CD4-positive, alpha-beta T cell treated with Interleukin-15 for 4 hours (primary cell): ENCODE measurements around the gene ANKRD11.
"Not testable (repeated sequence)": the region's sequence is repeated elsewhere in the genome, so short reads cannot be mapped to it uniquely, and the experiment has no call there.

ENCODE experiments used
- DNase-seq: peaks from one replicate; pipeline ENCODE4 v3.0.0-alpha.2; 2020; ENCODE audit warnings: low spot score

Gene ANKRD11

DNA sequence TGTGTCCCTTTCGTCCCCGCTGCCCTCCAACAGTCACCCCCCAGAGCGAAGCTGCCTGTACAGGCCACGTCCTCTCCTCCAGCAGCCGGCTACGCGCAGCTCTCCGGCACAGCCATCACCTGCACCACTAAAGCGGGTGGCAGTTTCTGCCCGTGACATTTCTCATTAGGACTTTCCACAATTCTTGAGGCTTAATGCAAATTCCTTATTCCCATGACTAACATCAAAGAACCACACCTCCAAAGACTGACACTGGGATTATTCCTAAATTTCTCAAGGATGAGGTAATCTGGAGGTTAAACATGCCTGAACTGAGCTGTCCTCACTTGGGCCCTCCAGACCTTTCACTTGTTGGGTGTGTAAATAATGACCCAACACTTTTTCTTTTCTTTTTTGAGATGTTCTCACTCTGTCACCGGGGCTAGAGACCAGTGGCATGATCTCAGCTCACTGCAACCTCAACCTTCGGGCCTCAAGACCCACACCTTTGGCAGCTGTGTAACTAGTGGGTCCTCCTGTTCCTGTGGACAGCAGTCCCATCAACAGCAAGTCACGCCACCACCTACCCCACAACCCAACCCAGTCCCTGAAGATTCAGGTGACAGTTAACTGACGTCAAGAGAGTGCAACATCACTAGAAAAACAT, 11.7 kb downstream of the ANKRD11 start:
- DNase-seq = no peak

DNA sequence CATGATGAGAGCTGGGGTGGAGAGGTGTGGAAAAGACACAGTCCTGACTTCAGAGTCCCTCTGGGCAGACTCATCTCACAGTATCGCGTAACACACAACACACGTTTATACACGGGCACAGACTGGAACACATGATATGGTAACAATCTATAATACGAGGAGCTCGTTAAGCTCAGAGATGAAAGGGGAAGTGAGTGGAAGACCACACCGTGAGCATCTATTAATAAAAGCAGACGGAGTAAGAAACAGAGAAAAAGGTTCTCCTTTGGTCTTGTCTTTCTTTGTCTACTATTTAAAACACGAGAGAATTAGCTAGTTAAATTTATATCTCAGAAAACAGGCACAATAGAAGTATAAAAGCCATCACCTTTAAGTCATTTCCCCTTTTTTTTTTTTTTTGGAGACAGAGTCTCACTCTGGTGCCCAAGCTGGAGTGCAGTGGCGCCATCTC, 13.5 kb downstream of the ANKRD11 start:
- DNase-seq = no peak

DNA sequence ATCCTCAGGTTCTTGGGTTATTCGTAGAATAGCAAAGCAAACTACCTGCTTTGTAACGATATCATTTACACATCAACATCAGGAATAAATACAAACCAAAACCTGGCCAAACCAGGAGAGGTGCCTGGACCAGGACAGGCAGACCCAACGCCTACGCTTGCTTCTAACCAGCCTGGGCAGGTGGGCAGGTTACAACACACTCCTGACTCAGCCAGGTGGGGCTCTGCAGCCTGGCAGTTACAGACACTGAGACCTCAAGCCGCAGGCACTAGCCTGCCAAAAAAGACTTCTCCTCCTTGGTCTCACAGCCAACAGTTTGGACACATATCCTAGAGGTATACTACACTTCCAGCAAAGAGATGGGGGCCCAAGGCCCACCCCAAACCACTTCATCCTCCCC, 14.0 kb downstream of the ANKRD11 start:
- no peak for DNase-seq

DNA sequence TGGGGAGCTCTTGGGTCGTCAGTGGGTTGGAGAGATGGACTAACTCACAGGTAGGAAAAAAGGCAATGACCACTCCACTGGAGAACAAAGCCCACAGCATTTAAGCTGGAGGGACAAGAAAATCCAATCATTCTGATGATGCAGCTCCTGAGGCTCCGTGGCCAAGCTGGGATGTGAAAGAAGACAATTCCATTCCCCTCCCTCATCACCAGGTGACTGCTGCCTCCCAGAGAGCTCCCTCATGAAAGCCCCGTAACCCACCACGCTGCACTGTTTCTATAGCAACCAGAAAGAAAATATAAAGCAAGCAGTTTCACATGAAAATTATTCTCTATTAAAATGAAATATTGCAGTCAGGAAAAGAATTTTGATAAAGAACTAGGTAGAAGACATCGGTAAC, 15.2 kb downstream of the ANKRD11 start:
- DNase-seq = no peak

DNA sequence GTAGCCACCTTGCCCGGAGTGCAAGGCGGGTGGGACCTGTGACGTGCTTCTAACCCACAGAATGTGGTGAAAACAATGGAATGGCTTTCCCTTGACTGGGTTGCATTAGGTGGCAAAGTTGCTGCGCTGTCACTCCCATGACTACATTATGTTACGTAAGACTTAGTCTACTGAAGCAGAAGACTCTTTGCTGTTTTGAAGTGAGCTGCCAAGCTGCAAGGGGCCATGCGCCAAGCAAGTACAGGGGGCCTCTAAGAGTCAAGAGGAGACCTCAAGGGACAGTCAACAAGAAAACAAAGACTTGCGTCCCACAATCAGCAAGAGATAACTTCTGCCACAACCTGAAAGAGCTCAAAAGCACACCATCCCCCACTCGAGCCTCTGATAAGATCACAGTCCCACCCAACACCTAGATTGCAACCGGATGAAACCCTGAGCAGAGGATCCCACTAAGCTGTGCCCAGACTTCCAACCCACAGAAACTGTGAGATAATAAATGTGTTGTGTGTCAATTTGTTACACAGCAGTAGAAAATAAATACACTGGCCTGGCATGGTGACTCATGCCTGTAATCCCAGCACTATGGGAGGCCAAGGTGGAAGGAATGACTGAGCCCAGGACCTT, 16.5 kb downstream of the ANKRD11 start:
- DNase-seq = no peak

DNA sequence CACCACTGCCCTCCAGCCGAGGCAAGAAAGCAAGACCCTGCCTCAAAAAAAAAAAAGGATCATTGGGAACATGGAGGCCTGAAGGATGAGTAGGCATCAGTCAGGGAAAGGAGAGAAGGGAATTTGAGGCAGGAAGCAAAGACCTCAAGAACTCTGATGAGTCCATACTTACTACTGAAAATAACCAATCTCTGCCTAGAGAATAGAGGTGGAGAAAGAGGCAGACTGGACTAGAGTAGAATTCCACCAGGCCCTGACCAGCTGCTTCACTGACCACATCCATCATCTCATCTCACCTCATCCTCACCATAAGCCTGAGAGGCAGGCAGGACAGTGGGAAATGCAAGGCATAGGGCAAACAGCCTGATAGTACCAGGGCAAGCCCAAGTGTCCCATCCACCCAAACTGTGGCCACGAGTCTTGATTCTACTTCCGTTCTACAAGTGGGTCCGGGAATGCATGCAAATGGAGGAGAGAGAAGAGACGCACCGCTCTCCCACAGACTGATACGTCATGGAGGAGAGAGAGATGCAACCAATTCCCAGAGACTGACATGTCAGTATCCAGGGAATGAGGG, 17.1 kb downstream of the ANKRD11 start:
- no peak for DNase-seq

DNA sequence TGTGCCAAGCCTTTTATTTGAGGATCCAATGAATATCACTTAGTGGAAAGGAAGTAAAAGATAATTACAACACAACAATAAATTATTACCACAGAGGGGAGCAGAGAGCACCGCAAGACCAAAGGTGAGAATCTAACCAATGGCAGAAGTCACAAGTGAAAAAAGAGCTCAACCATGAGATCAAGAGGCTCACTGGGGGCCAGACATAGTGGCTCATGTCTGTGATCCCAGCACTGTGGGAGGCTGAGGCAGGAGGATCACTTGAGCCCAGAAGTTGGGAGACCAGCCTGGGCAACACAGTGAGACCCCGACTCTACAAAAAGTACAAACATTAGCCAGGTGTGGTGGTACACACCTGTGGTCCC, 17.7 kb downstream of the ANKRD11 start:
- DNase-seq = no peak

DNA sequence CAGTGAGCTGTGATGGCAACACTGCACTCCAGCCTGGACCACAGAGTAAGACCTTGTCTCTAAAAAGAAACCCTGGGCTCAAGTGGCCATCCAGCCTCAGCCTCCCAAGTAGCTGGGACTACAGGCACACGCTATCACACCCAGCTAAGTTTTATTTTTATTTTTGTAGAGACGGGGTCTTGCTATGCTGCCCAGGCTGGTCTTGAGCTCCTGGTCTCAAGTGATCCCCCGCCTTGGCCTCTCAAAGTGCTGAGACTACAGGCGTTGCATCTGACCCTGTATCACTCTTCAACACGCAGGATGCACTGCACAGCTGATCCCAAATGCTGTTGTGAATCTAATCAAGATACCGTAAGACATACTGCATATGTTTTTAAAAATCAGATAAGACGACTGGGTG, 23.0 kb downstream of the ANKRD11 start:
- DNase-seq = no peak

DNA sequence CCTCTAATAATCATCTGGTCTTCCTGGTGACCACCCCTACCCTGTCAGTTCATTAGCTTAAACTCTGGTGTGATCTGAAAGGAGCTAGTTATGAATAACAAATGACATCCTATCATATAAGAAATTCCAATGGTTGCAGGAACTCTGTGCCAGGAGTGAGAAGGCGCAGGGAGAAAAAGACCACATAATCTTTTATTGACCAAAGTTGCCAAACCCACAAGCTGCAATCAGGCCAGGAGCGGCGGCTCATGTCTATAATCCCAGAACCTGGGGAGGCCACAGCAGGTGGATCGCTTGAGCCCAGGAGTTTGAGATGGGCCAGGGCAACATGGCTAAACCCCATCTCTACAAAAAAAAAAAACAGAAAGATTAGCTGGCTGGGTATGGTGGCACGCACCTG, 23.4 kb downstream of the ANKRD11 start:
- DNase-seq = no peak

DNA sequence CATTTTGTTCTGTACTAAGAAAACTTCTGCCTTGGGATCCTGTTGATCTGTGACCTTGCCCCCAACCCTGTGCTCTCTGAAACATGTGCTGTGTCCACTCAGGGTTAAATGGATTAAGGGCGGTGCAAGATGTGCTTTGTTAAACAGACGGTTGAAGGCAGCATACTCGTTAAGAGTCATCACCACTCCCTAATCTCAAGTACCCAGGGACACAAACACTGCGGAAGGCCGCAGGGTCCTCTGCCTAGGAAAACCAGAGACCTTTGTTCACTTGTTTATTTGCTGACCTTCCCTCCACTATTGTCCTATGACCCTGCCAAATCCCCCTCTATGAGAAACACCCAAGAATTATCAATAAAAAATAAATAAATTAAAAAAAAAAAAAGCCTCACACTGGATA, 27.0 kb downstream of the ANKRD11 start:
- DNase-seq = not testable (repeated sequence)

DNA sequence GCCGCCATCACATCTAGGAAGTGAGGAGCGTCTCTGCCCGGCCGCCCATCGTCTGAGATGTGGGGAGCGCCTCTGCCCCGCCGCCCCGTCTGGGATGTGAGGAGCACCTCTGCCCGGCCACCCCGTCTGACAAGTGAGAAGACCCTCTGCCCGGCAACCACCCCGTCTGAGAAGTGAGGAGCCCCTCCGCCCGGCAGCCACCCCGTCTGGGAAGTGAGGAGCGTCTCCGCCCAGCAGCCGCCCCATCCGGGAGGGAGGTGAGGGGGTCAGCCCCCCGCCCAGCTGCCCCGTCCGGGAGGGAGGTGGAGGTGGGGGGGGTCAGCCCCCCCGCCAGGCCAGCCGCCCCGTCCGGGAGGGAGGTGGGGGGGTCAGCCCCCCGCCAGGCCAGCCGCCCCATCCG, 27.7 kb downstream of the ANKRD11 start:
- not testable (repeated sequence) for DNase-seq

DNA sequence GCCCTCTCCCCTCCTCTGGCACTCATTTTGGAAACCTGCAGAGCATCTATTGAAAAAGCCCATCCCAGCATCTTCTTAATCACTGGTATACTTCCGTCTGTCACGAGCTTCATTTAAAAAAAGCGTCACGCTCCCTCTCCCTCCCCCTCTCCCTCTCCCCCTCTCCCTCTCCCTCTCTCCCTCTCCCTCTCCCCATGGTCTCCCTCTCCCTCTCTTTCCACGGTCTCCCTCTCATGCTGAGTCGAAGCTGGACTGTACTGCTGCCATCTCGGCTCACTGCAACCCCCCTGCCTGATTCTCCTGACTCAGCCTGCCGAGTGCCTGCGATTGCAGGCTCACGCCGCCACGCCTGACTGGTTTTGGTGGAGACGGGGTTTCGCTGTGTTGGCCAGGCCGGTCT, 28.5 kb downstream of the ANKRD11 start:
- not testable (repeated sequence) for DNase-seq

DNA sequence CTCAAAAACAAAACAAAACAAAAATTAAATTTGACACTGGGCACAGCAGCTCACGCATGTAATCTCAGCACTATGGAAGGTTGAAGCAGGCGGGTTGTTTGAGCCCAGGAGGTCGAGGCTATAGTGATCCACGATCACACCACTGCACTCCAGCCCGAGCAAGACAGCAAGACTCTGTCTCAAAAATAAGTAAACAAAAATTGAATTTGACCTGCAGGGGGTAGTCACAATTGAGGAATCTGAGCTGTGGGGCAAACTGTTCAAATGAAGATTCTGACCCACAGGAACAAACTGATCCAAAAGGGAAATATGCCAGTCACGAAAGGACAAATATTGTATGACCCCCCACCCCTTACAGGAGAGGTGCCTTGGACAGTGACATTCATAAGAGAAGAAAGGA, 29.8 kb downstream of the ANKRD11 start:
- DNase-seq = no peak

DNA sequence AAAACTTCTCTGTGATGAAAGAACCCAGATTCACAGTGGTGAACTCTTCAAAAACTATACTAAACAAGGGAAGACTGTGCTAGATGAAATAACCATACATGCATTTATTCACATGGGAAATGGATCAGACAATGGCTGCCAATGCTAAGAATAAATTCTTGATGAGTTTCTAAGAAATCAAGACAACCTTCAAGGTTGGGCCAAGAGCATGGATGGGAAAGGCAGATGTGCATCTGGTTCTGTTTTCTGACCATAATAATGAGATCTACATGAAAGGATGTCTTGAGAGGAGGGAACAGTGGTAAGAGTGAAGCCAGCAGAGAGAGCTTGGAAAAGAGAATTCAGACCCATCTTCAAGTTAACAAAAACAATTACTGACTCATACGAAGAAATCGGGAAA, 31.4 kb downstream of the ANKRD11 start:
- DNase-seq = no peak

DNA sequence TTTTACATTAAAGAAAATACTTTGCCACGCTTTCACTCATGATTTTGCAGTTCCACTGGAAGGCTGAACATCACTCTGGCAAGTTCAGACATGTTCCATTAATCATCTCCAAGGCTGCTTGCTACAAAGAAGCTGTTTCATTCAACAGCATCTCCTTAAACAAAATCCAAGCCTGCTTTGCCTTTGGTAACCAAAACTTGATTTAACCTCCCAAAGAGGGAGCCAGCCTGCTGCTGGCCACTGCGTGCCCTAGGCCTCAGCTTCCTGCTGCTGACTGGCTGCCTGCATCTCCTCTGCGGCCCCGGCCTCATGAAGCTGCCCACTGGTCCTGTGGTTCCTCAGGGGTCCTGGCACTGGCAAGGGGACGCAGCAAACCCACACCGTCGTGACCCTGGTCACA, 31.8 kb downstream of the ANKRD11 start:
- no peak for DNase-seq

DNA sequence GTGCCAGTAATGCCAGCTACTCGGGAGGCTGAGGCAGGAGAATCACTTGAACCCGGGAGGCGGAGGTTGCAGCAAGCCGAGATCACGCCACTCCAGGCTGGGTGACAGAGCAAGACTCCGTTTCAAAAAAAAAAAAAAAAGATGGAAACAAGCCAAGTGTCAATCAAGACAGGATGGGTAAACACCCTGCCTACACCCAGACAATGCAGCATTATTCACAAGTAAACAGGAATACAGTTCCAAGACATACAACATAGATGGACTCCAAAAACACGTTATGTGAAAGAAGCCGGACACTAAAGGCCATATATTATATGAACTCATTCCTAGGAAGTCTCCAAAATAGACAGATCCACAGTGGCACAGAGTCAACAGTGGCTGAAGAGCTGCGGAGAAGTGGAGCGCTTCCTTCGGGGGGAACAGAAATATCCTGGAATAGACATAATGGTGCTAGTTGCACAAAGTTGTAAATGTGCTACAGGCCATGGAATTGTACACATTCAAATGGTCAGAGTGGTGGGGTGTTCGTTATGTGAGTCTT, 33.9 kb downstream of the ANKRD11 start:
- no peak for DNase-seq

DNA sequence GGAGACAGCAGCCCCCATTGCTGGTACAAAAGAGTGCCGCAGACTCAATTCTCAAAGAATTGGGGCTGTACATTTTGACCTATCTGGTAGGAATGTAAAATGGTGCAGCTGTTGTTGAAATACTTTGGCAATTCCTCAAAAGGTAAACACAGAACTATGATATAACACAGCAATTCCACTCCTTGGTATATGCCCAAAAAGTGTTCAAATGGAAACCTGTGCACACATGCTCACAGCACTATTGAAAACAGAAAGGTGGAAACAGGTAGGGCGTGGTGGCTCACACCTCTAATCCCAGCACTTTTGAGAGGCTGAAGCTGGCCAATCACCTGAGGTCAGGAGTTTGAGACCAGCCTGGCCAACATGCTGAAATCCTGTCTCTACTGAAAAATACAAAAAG, 34.7 kb downstream of the ANKRD11 start:
- no peak for DNase-seq

DNA sequence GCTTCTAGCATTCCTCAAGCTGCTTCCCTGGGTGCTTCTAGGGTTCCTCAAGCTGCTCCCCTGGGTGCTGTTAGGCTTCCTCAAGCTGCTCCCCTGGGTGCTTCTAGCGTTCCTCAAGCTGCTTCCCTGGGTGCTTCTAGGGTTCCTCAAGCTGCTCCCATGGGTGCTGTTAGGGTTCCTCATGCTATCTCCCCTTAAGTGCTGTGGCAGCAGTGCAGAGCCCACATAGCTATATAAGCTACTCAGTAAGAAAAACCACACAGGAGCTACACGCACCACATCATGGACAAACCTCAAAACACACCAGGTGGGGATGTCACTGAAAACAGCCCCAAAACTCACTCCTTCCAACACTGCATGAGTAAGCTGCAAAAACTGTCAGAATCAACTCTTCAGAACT, 35.2 kb downstream of the ANKRD11 start:
- DNase-seq = no peak

DNA sequence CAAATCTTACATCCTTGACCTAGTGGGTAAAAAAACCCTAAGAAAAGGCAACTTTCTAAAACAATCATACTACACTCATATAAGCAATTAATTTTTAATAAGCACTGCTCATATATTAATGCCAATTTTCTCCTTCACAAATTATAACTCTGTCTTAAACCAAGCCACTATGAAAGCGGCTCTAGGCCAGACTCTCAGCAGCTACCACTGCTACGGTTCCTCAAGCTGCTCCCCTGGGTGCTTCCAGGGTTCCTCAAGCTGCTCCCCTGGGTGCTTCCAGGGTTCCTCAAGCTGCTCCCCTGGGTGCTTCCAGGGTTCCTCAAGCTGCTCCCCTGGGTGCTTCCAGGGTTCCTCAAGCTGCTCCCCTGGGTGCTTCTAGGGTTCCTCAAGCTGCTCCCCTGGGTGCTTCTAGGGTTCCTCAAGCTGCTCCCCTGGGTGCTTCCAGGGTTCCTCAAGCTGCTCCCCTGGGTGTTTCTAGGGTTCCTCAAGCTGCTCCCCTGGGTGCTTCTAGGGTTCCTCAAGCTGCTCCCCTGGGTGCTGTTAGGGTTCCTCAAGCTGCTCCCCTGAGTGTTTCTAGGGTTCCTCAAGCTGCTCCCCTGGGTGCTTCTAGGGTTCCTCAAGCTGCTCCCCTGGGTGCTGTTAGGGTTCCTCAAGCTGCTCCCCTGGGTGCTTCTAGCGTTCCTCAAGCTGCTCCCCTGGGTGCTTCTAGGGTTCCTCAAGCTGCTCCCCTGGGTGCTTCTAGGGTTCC, 35.8 kb downstream of the ANKRD11 start:
- not testable (repeated sequence) for DNase-seq

DNA sequence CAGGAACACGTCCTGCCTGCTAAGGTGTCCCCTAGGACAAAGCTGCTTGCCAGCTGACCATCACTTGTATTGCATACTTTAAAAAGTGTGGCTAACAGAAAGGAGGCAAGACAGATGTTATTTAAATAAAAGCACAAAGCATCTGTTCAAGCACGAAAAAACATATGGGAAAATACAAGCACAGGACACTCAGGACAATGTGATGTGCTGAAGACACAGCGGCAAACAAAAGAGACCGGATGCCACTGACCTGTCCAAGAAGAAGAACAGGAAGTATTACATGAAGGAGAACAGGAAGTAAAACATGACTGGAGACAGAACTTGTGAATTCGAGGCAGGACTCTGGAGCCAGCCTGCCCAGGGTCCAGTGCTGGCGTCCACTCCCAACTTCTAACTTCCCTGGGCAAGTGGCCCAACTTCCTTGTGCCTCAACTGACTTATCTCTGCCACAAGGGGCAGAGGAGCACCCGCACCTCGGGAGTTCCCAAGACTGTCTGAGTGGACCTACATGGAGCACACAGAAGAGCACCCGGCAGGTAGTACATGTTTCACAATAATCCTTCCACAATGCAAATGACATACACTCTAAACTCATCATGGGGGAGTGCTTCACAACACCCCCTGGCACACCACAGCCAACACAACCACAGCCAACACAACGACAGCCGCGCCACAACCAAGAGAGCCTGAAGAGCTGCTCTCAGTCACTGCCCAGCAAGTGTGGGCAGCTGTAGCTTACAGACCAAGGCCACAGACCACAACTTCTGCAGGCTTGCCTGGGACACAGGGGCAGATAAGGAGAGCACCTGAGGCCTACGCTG, 36.6 kb downstream of the ANKRD11 start:
- DNase-seq = no peak

DNA sequence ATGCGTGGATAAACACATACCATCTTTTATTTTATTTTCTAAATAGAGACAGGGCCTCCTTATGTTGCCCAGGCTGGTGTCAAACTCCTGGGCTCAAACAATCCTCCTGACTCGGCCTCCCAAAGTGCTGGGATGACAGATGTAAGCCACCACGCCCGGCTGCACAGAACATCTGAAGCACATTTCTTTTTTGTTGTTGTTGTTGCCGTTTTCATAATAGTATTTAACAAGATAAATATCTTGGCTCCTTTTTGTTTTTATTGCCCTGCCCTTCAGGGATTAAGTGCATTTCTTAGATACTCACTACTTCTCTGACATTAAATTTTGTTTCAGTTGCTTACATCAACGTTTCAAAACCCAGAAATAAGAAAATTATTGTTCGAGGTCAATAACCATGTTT, 37.4 kb downstream of the ANKRD11 start:
- no peak for DNase-seq

DNA sequence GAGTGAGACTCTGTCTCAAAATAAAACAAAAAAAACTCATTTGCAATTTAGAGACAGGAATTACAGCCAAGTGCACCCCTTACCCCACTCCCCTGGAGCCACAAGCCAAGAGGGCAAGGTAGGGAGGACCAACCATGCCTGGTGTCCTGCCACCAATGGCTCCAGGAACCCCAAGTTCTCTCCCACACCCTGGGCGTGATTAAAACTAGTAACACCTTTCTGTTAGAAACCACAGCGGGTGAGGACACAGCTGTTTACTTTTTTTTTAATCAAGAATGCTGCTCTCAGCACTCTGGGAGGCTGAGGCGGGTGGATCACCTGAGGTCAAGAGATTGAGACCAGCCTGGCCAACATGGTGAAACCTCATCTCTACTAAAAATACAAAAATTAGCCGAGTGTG, 38.1 kb downstream of the ANKRD11 start:
- no peak for DNase-seq
